Nephron progenitor cell (in vitro differentiated cells): ENCODE data around the gene SELENOS.

Experiments used
- DNase-seq: peaks from one replicate; pipeline ENCODE4 v3.0.0; 2021
- H3K27ac Mint-ChIP-seq: 2 replicates; pipeline ENCODE4 v1.8.0; 2021; ENCODE audit warnings: mild to moderate bottlenecking, moderate library complexity, mixed read lengths
- H3K27me3 Mint-ChIP-seq: 2 replicates; pipeline ENCODE4 v1.8.0; 2021; ENCODE audit warnings: mild to moderate bottlenecking, low read depth, mixed read lengths; ENCODE audit not compliant: poor library complexity
- H3K36me3 Mint-ChIP-seq: 2 replicates; pipeline ENCODE4 v1.8.0; 2021; ENCODE audit warnings: low read depth, mixed read lengths
- H3K4me1 Mint-ChIP-seq: 2 replicates; pipeline ENCODE4 v1.8.0; 2021; ENCODE audit warnings: mixed read lengths
- H3K4me3 Mint-ChIP-seq: 2 replicates; pipeline ENCODE4 v1.8.0; 2021; ENCODE audit warnings: mild to moderate bottlenecking, moderate library complexity, mixed read lengths
- H3K9me3 Mint-ChIP-seq: 2 replicates; pipeline ENCODE4 v1.8.0; 2021; ENCODE audit warnings: mild to moderate bottlenecking, moderate library complexity, mixed read lengths
- TF ChIP-seq, protein P1 (sequence below): fragments of 200-600 bp; sonication (generic); IDR thresholded peaks from 2 replicates; pipeline ENCODE4 v1.5.0; 2021; ENCODE audit warnings: antibody characterized with exemption

The SELENOS gene

DNA sequence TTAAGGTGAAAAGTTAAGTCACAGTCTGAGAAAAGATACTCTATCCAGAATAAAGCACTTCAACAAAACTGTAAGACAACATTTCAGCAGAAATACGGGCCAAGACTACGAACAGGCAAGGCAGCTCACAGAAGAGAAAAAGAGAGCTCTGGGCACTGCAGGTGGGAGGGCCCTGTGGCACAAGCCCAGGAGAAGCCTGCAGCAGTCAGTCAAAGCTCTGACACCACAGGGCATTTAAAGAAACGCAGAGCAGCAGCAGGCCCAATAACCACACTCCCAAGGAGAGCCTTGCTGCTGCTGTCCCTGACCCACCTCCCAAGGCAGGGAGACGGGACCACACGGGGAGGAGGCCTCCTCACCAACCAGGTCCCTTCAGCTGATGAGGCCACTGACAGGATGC lies 44.6 kb downstream of the SELENOS start:
- no peak for DNase-seq
- peaks cover 9% of the 10 kb centered on the region for H3K4me1 Mint-ChIP-seq
- TF ChIP-seq, protein P1, sequence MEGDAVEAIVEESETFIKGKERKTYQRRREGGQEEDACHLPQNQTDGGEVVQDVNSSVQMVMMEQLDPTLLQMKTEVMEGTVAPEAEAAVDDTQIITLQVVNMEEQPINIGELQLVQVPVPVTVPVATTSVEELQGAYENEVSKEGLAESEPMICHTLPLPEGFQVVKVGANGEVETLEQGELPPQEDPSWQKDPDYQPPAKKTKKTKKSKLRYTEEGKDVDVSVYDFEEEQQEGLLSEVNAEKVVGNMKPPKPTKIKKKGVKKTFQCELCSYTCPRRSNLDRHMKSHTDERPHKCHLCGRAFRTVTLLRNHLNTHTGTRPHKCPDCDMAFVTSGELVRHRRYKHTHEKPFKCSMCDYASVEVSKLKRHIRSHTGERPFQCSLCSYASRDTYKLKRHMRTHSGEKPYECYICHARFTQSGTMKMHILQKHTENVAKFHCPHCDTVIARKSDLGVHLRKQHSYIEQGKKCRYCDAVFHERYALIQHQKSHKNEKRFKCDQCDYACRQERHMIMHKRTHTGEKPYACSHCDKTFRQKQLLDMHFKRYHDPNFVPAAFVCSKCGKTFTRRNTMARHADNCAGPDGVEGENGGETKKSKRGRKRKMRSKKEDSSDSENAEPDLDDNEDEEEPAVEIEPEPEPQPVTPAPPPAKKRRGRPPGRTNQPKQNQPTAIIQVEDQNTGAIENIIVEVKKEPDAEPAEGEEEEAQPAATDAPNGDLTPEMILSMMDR: no peak
- no peak overlapping the region for H3K27ac Mint-ChIP-seq
- no peak overlapping the region for H3K4me3 Mint-ChIP-seq
- H3K36me3 Mint-ChIP-seq: peaks cover 95% of the 10 kb centered on the region
- peaks cover 23% of the 10 kb centered on the region for H3K9me3 Mint-ChIP-seq
- H3K27me3 Mint-ChIP-seq: peaks cover 2% of the 10 kb centered on the region

- peaks cover 17% of the 10 kb centered on the region for H3K4me1 Mint-ChIP-seq
- DNase-seq: no peak
- H3K4me3 Mint-ChIP-seq: no peak overlapping the region
- TF ChIP-seq, protein P1: no peak
- H3K27me3 Mint-ChIP-seq: no peaks in the 10 kb centered on the region
- peaks cover 29% of the 10 kb centered on the region for H3K9me3 Mint-ChIP-seq
- H3K27ac Mint-ChIP-seq: no peak overlapping the region
- H3K36me3 Mint-ChIP-seq: peaks cover 94% of the 10 kb centered on the region
These were observed 49.0 kb downstream of the SELENOS start for GRCh38 chr15:101228313-101228712.

GRCh38 chr15:101225658-101226057 lies 51.6 kb downstream of the SELENOS start:
- H3K27ac Mint-ChIP-seq: no peak overlapping the region
- H3K27me3 Mint-ChIP-seq: no peaks in the 10 kb centered on the region
- H3K4me1 Mint-ChIP-seq: peaks cover 32% of the 10 kb centered on the region
- H3K9me3 Mint-ChIP-seq: peaks cover 29% of the 10 kb centered on the region
- peaks cover 70% of the 10 kb centered on the region for H3K36me3 Mint-ChIP-seq
- no peak overlapping the region for H3K4me3 Mint-ChIP-seq
- no peak for DNase-seq
- TF ChIP-seq, protein P1: no peak
